Heart right ventricle (tissue), 16 donors: ENCODE measurements around the gene DCN. TPM values are rescaled to one million over a fixed set of nuclear protein-coding genes. Genes with fewer than 3 reads are reported as not detected.

Experiments used
- ATAC-seq, 8 donors: fragments of 200-7000 bp; cut with Tn5 transposase; one replicate each; pipeline ENCODE4 v1.9.1; 2020; ENCODE audit warnings: mild to moderate bottlenecking in 8 of 8, moderate library complexity in 8 of 8, moderate number of reproducible peaks in 1 of 8
- DNase-seq, 2 donors: peaks; one replicate each; pipeline ENCODE4 v3.0.0-alpha.2; 2020
- H3K27ac ChIP-seq, 10 donors: fragments of 200-600 bp; sonication (generic) in 2 of 10; one replicate each; pipeline versions ENCODE4 v1.5.0 to v1.8.0; 2020 to 2022; ENCODE audit warnings: mild to moderate bottlenecking in 3 of 10
- H3K27me3 ChIP-seq, 7 donors: fragments of 200-600 bp; one replicate each; pipeline ENCODE4 v1.8.0; 2021 to 2022; ENCODE audit warnings: mild to moderate bottlenecking in 2 of 7
- H3K36me3 ChIP-seq, 9 donors: fragments of 200-600 bp; sonication (generic) in 1 of 9; one replicate each; pipeline versions ENCODE4 v1.5.0 to v1.8.0; 2020 to 2022; ENCODE audit warnings: mild to moderate bottlenecking in 2 of 9
- H3K4me1 ChIP-seq, 9 donors: fragments of 200-600 bp; sonication (generic) in 1 of 9; one replicate each; pipeline versions ENCODE4 v1.5.0 to v1.8.0; 2020 to 2022; ENCODE audit warnings: mild to moderate bottlenecking in 4 of 9
- H3K4me3 ChIP-seq, 10 donors: fragments of 200-600 bp; sonication (generic) in 2 of 10; one replicate each; pipeline versions ENCODE4 v1.5.0 to v1.8.0; 2020 to 2022; ENCODE audit warnings: mild to moderate bottlenecking in 7 of 10, moderate library complexity in 2 of 10
- H3K9me3 ChIP-seq, 11 donors: fragments of 200-600 bp in 10 of 11; sonication (generic) in 2 of 11; one replicate each; pipeline versions ENCODE4 v1.5.0 to v1.8.0; 2013 to 2022; ENCODE audit warnings: mild to moderate bottlenecking in 2 of 11, control low read depth in 1 of 11, moderate library complexity in 1 of 11
- CTCF ChIP-seq, 9 donors: fragments of 200-600 bp; sonication (generic) in 2 of 9; IDR thresholded peaks; one replicate each; pipeline versions ENCODE4 v1.5.0 to v1.8.0; 2021 to 2022; ENCODE audit warnings: antibody characterized with exemption in 9 of 9, mild to moderate bottlenecking in 5 of 9, moderate library complexity in 1 of 9
- WGBS, 2 donors: extraction: QIAGEN DNeasy Blood & Tissue Kit; methylation state at CpG; one replicate each; pipeline ENCODE4 v1.1.7; 2013; ENCODE audit warnings: inconsistent platforms in 1 of 2; 5-methylcytosine and 5-hydroxymethylcytosine counted together
- intact Hi-C, 10 donors: fragments of 100-400 bp; cut with DNase I; formaldehyde crosslinking; loops; one replicate each; pipeline versions ENCODE4 v1.11.1 to v1.14.2; 2022
- polyA plus RNA-seq, 2 donors: library from polyadenylated mRNA; stranded (reverse); fragments of 200-250 nt; gene quantifications; one replicate each; pipeline ENCODE4 v1.2.3, GENCODE V29; 2013
- total RNA-seq, 10 donors: library from RNA; stranded (reverse); fragmentation: NEBNext Ultra II Directional in 3 of 10; extraction: Animal tissue kit (Norgen Biotek cat#: 25700) in 3 of 10; gene quantifications; one replicate each; pipeline versions ENCODE4 v1.2.1 to v1.2.4, GENCODE V29; 2021 to 2023
- donor health status: Arrhythmogenic right ventricular cardiomyopathy.
- donor health status: ischemic (EF 13 %, LVEDD 7.1; RV severe dilation, severe dysfunction).
- donor health status: healthy with polysubstance abuse.
- donor health status: DM: no; HTN: yes; CAD: no.
- donor health status: DM: no; HTN: no; CAD: no.
- donor health status: ischemic (EF 25% LVEDD 6.9; RV normal size, moderate dysfunction).
- donor health status: ischemic (EF 25% LVEDD 5.7; RV mildly dilated, moderate dysfunction).
- donor health status: healthy.
- donor health status: DM: yes; HTN: yes; CAD: no.
- donor health status: Ischemic cardiomyopathy.
- donor health status: ischemic (EF 35%, LVEDD 5.7; RV mildly dilated, moderate dysfunction).
- donor health status: nonischemic (EF 11% LVEDD 7.7; RV severe dilation, severe dysfunction).
- donor health status: DM: yes; HTN: yes; CAD: no.
- donor health status: PGD.
- donor health status: ischemic (EF 29% LVEDD 5.4; RV normal size, mild dysfunction).
- donor health status: nonischemic (EF 23%, LVEDD 6.1; RV moderate dilation, normal function).

The DCN gene
- total and polyA plus RNA-seq, 12 donors, result 286 to 1,072 (median 557) TPM

- 29 to 64% methylated on average over 3 of the region's 3 CpGs for WGBS, 2 donors
- peak overlapping the region in 2 of 10 donors; percentile 8 to 14 for H3K27ac ChIP-seq
- H3K4me3 ChIP-seq, result no peak overlapping the region
- no peak for TF ChIP-seq CTCF (IDR thresholded peaks at IDR 0.05)
- peak in 2 of 8 donors; percentile 39 to 77 for ATAC-seq
- H3K36me3 ChIP-seq, result peaks cover 0 to 19% (median 0%) of the 10 kb centered on the region in 9 donors
- peaks cover 0 to 10% (median 0%) of the 10 kb centered on the region in 11 donors for H3K9me3 ChIP-seq
- no peak for DNase-seq
- no peaks in the 10 kb centered on the region for H3K4me1 ChIP-seq
- intact Hi-C loops, result loop anchor here in 1 of 10 donors (10.0 kb wide), 1 partner anchor 114 kb away; no protein-coding TSS in a partner anchor
- no peaks in the 10 kb centered on the region for H3K27me3 ChIP-seq
Observed at GRCh38 chr12:91098941-91099340, 83.7 kb downstream of the DCN start.

- intact Hi-C loops, result loop anchor here in 1 of 10 donors (10.0 kb wide), 1 partner anchor 114 kb away; no protein-coding TSS in a partner anchor
- TF ChIP-seq CTCF (IDR thresholded peaks at IDR 0.05), result no peak
- H3K9me3 ChIP-seq, result peaks cover 0 to 10% (median 0%) of the 10 kb centered on the region in 11 donors
- peak overlapping the region in 1 of 10 donors; percentile 15 for H3K27ac ChIP-seq
- H3K4me3 ChIP-seq, result no peak overlapping the region
- H3K36me3 ChIP-seq, result peaks cover 0 to 14% (median 0%) of the 10 kb centered on the region in 9 donors
- no peaks in the 10 kb centered on the region for H3K27me3 ChIP-seq
- no peaks in the 10 kb centered on the region for H3K4me1 ChIP-seq
- ATAC-seq (no peak), DNase-seq (no peak)
Observed at GRCh38 chr12:91098461-91098860, 84.2 kb downstream of the DCN start.

- Histone ChIP-seq H3K9me3 (peaks cover 0 to 23% (median 2%) of the 10 kb centered on the region in 11 donors), H3K4me1 (no peaks in the 10 kb centered on the region), H3K27ac (no peak overlapping the region), H3K4me3 (no peak overlapping the region), H3K27me3 (no peaks in the 10 kb centered on the region), H3K36me3 (no peaks in the 10 kb centered on the region)
- DNase-seq (no peak), ATAC-seq (no peak)
- 78 to 85% methylated on average over 1 of the region's 1 CpG for WGBS, 2 donors
- intact Hi-C loops, result loop anchor here in 1 of 10 donors (10.0 kb wide), 1 partner anchor 110 kb away; no protein-coding TSS in a partner anchor
- no peak for TF ChIP-seq CTCF (IDR thresholded peaks at IDR 0.05)
Observed at GRCh38 chr12:91094957-91095356, 87.7 kb downstream of the DCN start.

- no peak for TF ChIP-seq CTCF (IDR thresholded peaks at IDR 0.05)
- H3K27ac ChIP-seq, result no peak overlapping the region
- intact Hi-C loops, result loop anchor here in 1 of 10 donors (10.0 kb wide), 1 partner anchor 109 kb away; no protein-coding TSS in a partner anchor
- DNase-seq (no peak), ATAC-seq (no peak)
- no peaks in the 10 kb centered on the region for H3K36me3 ChIP-seq
- H3K4me3 ChIP-seq, result no peak overlapping the region
- H3K27me3 ChIP-seq, result no peaks in the 10 kb centered on the region
- H3K9me3 ChIP-seq, result peaks cover 0 to 31% (median 8%) of the 10 kb centered on the region in 11 donors
- no peaks in the 10 kb centered on the region for H3K4me1 ChIP-seq
Observed at GRCh38 chr12:91094032-91094662, 88.5 kb downstream of the DCN start.
